HCT116 (cell line): ENCODE measurements around the gene RXFP2. TPM values are rescaled to one million over a fixed set of nuclear protein-coding genes. Genes with fewer than 3 reads are reported as not detected.

Experiments
- ATAC-seq: fragments of 200-7000 bp; cut with Tn5 transposase; 2 replicates; pipeline ENCODE4 v1.9.1; 2020; ENCODE audit warnings: mild to moderate bottlenecking, moderate library complexity
- BruUV-seq: library from RNA; stranded (reverse); fragments of 400-500 nt; replicated peaks from 2 replicates; lab custom pipeline; 2021; lab: Mats Ljungman, UMichigan
- CTCF ChIA-PET: fragments of 300-600 bp; sonication (Branson Sonifier 250); formaldehyde crosslinking; loops from one replicate; lab custom pipeline; 2021; ENCODE audit warnings: antibody characterized with exemption; lab: Charles Lee
- POLR2A ChIA-PET: fragments of 300-600, 350-600 bp; sonication (Branson Sonifier 250); formaldehyde crosslinking; loops from one replicate; lab custom pipeline; 2021; ENCODE audit warnings: antibody characterized with exemption; lab: Charles Lee
- RAD21 ChIA-PET, 2 experiments: fragments of 300-600 bp; sonication (Branson Sonifier 250); formaldehyde crosslinking; loops; one replicate each; lab custom pipeline; 2023; ENCODE audit warnings: low total read pairs in 2 of 2; ENCODE audit not compliant: uncharacterized antibody in 2 of 2, unreplicated experiment in 2 of 2, low non-redundant PET in 1 of 2; lab: Charles Lee
- DNase-seq: peaks from one replicate; pipeline ENCODE4 v3.0.0-alpha.2; 2010; ENCODE audit warnings: low read depth, low spot score
- H2AFZ ChIP-seq: fragments of 200-600 bp; shearing (Covaris generic), sonication (generic); 2 replicates; pipeline ENCODE4 v1.6.1; 2017; ENCODE audit warnings: low read depth, mixed run types, mixed read lengths, antibody characterized with exemption, low read length; ENCODE audit not compliant: poor library complexity, severe bottlenecking
- H3K27ac ChIP-seq: 2 replicates; pipeline ENCODE4 v1.5.1; 2012; ENCODE audit warnings: low read depth, low read length
- H3K27me3 ChIP-seq: fragments of 200-600 bp; sonication (generic); 2 replicates; pipeline ENCODE4 v1.6.1; 2016; ENCODE audit warnings: mixed run types, low read length, mixed read lengths; ENCODE audit not compliant: insufficient read depth
- H3K36me3 ChIP-seq, 2 experiments: fragments of 200-500 bp in 1 of 2; fragments of 200-600 bp in 1 of 2; sonication (Bioruptor generic) in 1 of 2; sonication (generic) in 1 of 2; 2 replicates each; pipeline versions ENCODE4 v1.5.1 to v1.6.1; 2014 to 2016; ENCODE audit warnings: low read length in 2 of 2, inconsistent platforms in 1 of 2, mixed read lengths in 1 of 2, mixed run types in 1 of 2; ENCODE audit not compliant: insufficient read depth in 2 of 2, control insufficient read depth in 1 of 2
- H3K4me1 ChIP-seq, 2 experiments: fragments of 200-600 bp in 1 of 2; sonication (generic) in 1 of 2; 2 replicates each; pipeline versions ENCODE4 v1.5.1 to v1.6.1; 2012 to 2017; ENCODE audit warnings: low read length in 2 of 2, inconsistent platforms in 1 of 2, mild to moderate bottlenecking in 1 of 2, mixed read lengths in 1 of 2, mixed run types in 1 of 2, moderate library complexity in 1 of 2; ENCODE audit not compliant: insufficient read depth in 2 of 2, control insufficient read depth in 1 of 2
- H3K4me2 ChIP-seq: fragments of 200-600 bp; sonication (generic); 2 replicates; pipeline ENCODE4 v1.6.1; 2017; ENCODE audit warnings: mixed run types, low read length, mixed read lengths
- H3K4me3 ChIP-seq, 2 experiments: fragments of 200-600 bp in 1 of 2; sonication (generic) in 1 of 2; replicated peaks in 1 of 2; 2 replicates each; pipeline ENCODE4 v1.5.1; 2011 to 2016; ENCODE audit warnings: low read length in 2 of 2, control low read depth in 1 of 2, low read depth in 1 of 2, mild to moderate bottlenecking in 1 of 2, mixed read lengths in 1 of 2, mixed run types in 1 of 2
- H3K79me2 ChIP-seq: fragments of 200-600 bp; sonication (generic); 2 replicates; pipeline ENCODE4 v1.6.1; 2017; ENCODE audit warnings: mild to moderate bottlenecking, mixed run types, low read length, moderate library complexity, mixed read lengths; ENCODE audit not compliant: insufficient read depth
- H3K9ac ChIP-seq: fragments of 200-600 bp; sonication (generic); 2 replicates; pipeline ENCODE4 v1.6.1; 2016; ENCODE audit warnings: low read length, mixed read lengths
- H3K9me2 ChIP-seq: fragments of 200-600 bp; sonication (generic), shearing (Covaris generic); 2 replicates; pipeline ENCODE4 v1.6.1; 2017; ENCODE audit warnings: mixed run types, mild to moderate bottlenecking, moderate library complexity; ENCODE audit not compliant: insufficient read depth
- H3K9me3 ChIP-seq, 2 experiments: fragments of 200-500 bp in 1 of 2; fragments of 200-600 bp in 1 of 2; sonication (Bioruptor generic) in 1 of 2; sonication (generic) in 1 of 2; 2 replicates each; pipeline ENCODE4 v1.6.1; 2014 to 2017; ENCODE audit warnings: low read length in 2 of 2, mixed read lengths in 2 of 2, inconsistent platforms in 1 of 2, low read depth in 1 of 2, mild to moderate bottlenecking in 1 of 2, mixed run types in 1 of 2, moderate library complexity in 1 of 2; ENCODE audit not compliant: control insufficient read depth in 1 of 2, insufficient read depth in 1 of 2
- H4K20me1 ChIP-seq: fragments of 200-600 bp; sonication (generic), shearing (Covaris generic); 2 replicates; pipeline ENCODE4 v1.6.1; 2017; ENCODE audit warnings: mixed run types, mild to moderate bottlenecking, moderate library complexity; ENCODE audit not compliant: insufficient read depth
- CBX3 ChIP-seq: IDR thresholded peaks from 2 replicates; pipeline ENCODE4 v1.6.1; 2012; ENCODE audit warnings: low read depth
- CEBPB ChIP-seq: IDR thresholded peaks from 2 replicates; pipeline ENCODE4 v1.6.1; 2012; ENCODE audit warnings: low read depth
- EGR1 ChIP-seq: IDR thresholded peaks from 2 replicates; pipeline ENCODE4 v1.6.1; 2012; ENCODE audit warnings: low read depth
- EZH2phosphoT487 ChIP-seq: fragments of 200-600 bp; IDR thresholded peaks from 2 replicates; pipeline ENCODE4 v1.6.1; 2018; ENCODE audit warnings: antibody characterized with exemption, borderline replicate concordance
- JUND ChIP-seq: IDR thresholded peaks from 2 replicates; pipeline ENCODE4 v1.6.1; 2012
- RAD21 ChIP-seq: IDR thresholded peaks from 2 replicates; pipeline ENCODE4 v1.6.1; 2012; ENCODE audit warnings: low read depth, mild to moderate bottlenecking
- intact Hi-C: fragments of 100-400 bp; cut with micrococcal nuclease; formaldehyde crosslinking; loops from 2 replicates; pipeline ENCODE4 v1.10.0; 2022
- total RNA-seq: library from RNA; stranded (reverse); gene quantifications from one replicate; pipeline ENCODE4 v1.2.1, GENCODE V29; 2021; ENCODE audit not compliant: unreplicated experiment
- TF ChIP-seq, protein P1 (sequence below), 3 experiments: fragments of 200-600 bp in 1 of 3; sonication (generic) in 1 of 3; IDR thresholded peaks in 2 of 3; conservative IDR thresholded peaks in 1 of 3; 2 replicates each; pipeline ENCODE4 v1.5.1; 2012 to 2017; ENCODE audit warnings: low read depth in 2 of 3, low read length in 2 of 3, antibody characterized with exemption in 1 of 3, borderline replicate concordance in 1 of 3, control low read depth in 1 of 3, mild to moderate bottlenecking in 1 of 3, mixed read lengths in 1 of 3, mixed run types in 1 of 3, moderate library complexity in 1 of 3; ENCODE audit not compliant: insufficient read depth in 1 of 3
- TF ChIP-seq, protein P2 (sequence below): IDR thresholded peaks from 2 replicates; pipeline ENCODE4 v1.6.1; 2012; ENCODE audit warnings: low read depth
- TF ChIP-seq, protein P3 (sequence below): IDR thresholded peaks from 2 replicates; pipeline ENCODE4 v1.6.1; 2011; ENCODE audit warnings: mild to moderate bottlenecking, low read length, moderate library complexity; ENCODE audit not compliant: insufficient replicate concordance; ENCODE audit errors: extremely low read depth
- TF ChIP-seq, protein P4 (sequence below): IDR thresholded peaks from 2 replicates; pipeline ENCODE4 v1.6.1; 2012

Gene RXFP2
- total RNA-seq, 1 experiment from 2014 or later, result not detected

- intact Hi-C loops, result loop anchor here (5.0 kb wide), 1 partner anchor 757 kb away; no protein-coding TSS in a partner anchor
- no peak for DNase-seq
- ChIA-PET RAD21 (no interaction called here), CTCF (interaction anchor here (1.1 kb wide), 1 partner anchor 756 kb away, joined by 3 read pairs; no protein-coding TSS in a partner anchor), POLR2A (no interaction called here)
- no peaks in the 10 kb centered on the region for H4K20me1 ChIP-seq
- H3K79me2 ChIP-seq, result no peaks in the 10 kb centered on the region
- H3K4me1 ChIP-seq, result no peaks in the 10 kb centered on the region
- no peak overlapping the region for H3K4me3 ChIP-seq
- H3K9me2 ChIP-seq, result no peaks in the 10 kb centered on the region
- no TSS peak for BruUV-seq
- no peak overlapping the region for H3K4me2 ChIP-seq
- TF ChIP-seq RAD21 (peak; percentile 32; the same call in 1 of the 2 replicates), CBX3 (no peak)
- TF ChIP-seq, protein P1, sequence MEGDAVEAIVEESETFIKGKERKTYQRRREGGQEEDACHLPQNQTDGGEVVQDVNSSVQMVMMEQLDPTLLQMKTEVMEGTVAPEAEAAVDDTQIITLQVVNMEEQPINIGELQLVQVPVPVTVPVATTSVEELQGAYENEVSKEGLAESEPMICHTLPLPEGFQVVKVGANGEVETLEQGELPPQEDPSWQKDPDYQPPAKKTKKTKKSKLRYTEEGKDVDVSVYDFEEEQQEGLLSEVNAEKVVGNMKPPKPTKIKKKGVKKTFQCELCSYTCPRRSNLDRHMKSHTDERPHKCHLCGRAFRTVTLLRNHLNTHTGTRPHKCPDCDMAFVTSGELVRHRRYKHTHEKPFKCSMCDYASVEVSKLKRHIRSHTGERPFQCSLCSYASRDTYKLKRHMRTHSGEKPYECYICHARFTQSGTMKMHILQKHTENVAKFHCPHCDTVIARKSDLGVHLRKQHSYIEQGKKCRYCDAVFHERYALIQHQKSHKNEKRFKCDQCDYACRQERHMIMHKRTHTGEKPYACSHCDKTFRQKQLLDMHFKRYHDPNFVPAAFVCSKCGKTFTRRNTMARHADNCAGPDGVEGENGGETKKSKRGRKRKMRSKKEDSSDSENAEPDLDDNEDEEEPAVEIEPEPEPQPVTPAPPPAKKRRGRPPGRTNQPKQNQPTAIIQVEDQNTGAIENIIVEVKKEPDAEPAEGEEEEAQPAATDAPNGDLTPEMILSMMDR (IDR thresholded peaks at IDR 0.05 in 2 of 3, conservative IDR thresholded peaks at IDR 0.05 in 1 of 3; ENCODE audit: borderline replicate concordance in 1 of 3, insufficient read depth in 1 of 3, low read depth in 2 of 3, low read length in 2 of 3), result peak in 1 of 3 experiments; percentile 32; a peak in 1 of 6 replicates
- H3K27ac ChIP-seq, result no peak overlapping the region
- H3K36me3 ChIP-seq, result no peaks in the 10 kb centered on the region
- no peak overlapping the region for H2AFZ ChIP-seq
- peaks cover 12% of the 10 kb centered on the region for H3K27me3 ChIP-seq
- H3K9ac ChIP-seq, result no peak overlapping the region
- H3K9me3 ChIP-seq, result no peaks in the 10 kb centered on the region
- ATAC-seq, result no peak
Measured at GRCh38 chr13:31824705-31825517, 85.6 kb downstream of the RXFP2 start.

GRCh38 chr13:31826521-31826920 is 87.2 kb downstream of the RXFP2 start:
- H3K36me3 ChIP-seq, result no peaks in the 10 kb centered on the region
- H4K20me1 ChIP-seq, result no peaks in the 10 kb centered on the region
- H3K4me1 ChIP-seq, result no peaks in the 10 kb centered on the region
- H3K9ac ChIP-seq, result no peak overlapping the region
- H3K9me2 ChIP-seq, result no peaks in the 10 kb centered on the region
- intact Hi-C loops, result loop anchor here (5.0 kb wide), 1 partner anchor 756 kb away; no protein-coding TSS in a partner anchor
- ATAC-seq (no peak), DNase-seq (no peak)
- ChIA-PET RAD21 (interaction anchor here in 1 of 2 experiments (0.7 kb wide), 1 partner anchor 381 kb away, joined by 3 read pairs; no protein-coding TSS in a partner anchor), CTCF (no interaction called here), POLR2A (no interaction called here)
- no peak overlapping the region for H3K4me3 ChIP-seq
- no peak overlapping the region for H2AFZ ChIP-seq
- no TSS peak for BruUV-seq
- no peak overlapping the region for H3K4me2 ChIP-seq
- no peaks in the 10 kb centered on the region for H3K79me2 ChIP-seq
- H3K9me3 ChIP-seq, result no peaks in the 10 kb centered on the region
- no peak overlapping the region for H3K27ac ChIP-seq
- peaks cover 12% of the 10 kb centered on the region for H3K27me3 ChIP-seq
- no peak for TF ChIP-seq EGR1
- TF ChIP-seq, protein P2, sequence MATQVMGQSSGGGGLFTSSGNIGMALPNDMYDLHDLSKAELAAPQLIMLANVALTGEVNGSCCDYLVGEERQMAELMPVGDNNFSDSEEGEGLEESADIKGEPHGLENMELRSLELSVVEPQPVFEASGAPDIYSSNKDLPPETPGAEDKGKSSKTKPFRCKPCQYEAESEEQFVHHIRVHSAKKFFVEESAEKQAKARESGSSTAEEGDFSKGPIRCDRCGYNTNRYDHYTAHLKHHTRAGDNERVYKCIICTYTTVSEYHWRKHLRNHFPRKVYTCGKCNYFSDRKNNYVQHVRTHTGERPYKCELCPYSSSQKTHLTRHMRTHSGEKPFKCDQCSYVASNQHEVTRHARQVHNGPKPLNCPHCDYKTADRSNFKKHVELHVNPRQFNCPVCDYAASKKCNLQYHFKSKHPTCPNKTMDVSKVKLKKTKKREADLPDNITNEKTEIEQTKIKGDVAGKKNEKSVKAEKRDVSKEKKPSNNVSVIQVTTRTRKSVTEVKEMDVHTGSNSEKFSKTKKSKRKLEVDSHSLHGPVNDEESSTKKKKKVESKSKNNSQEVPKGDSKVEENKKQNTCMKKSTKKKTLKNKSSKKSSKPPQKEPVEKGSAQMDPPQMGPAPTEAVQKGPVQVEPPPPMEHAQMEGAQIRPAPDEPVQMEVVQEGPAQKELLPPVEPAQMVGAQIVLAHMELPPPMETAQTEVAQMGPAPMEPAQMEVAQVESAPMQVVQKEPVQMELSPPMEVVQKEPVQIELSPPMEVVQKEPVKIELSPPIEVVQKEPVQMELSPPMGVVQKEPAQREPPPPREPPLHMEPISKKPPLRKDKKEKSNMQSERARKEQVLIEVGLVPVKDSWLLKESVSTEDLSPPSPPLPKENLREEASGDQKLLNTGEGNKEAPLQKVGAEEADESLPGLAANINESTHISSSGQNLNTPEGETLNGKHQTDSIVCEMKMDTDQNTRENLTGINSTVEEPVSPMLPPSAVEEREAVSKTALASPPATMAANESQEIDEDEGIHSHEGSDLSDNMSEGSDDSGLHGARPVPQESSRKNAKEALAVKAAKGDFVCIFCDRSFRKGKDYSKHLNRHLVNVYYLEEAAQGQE, result no peak
- TF ChIP-seq EZH2phosphoT487, result no peak
- TF ChIP-seq, protein P3, sequence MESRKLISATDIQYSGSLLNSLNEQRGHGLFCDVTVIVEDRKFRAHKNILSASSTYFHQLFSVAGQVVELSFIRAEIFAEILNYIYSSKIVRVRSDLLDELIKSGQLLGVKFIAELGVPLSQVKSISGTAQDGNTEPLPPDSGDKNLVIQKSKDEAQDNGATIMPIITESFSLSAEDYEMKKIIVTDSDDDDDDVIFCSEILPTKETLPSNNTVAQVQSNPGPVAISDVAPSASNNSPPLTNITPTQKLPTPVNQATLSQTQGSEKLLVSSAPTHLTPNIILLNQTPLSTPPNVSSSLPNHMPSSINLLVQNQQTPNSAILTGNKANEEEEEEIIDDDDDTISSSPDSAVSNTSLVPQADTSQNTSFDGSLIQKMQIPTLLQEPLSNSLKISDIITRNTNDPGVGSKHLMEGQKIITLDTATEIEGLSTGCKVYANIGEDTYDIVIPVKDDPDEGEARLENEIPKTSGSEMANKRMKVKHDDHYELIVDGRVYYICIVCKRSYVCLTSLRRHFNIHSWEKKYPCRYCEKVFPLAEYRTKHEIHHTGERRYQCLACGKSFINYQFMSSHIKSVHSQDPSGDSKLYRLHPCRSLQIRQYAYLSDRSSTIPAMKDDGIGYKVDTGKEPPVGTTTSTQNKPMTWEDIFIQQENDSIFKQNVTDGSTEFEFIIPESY, result no peak
- TF ChIP-seq, protein P4, sequence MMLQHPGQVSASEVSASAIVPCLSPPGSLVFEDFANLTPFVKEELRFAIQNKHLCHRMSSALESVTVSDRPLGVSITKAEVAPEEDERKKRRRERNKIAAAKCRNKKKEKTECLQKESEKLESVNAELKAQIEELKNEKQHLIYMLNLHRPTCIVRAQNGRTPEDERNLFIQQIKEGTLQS, result no peak
- no peak for TF ChIP-seq CEBPB
- TF ChIP-seq JUND, result no peak
